Stimulated activated CD4-positive, alpha-beta T cell treated with anti-CD3 and anti-CD28 coated beads, Interleukin-1b, Interleukin-23, amount 100 ng/mL, for 48 hours (primary cell): ENCODE data around the gene SYTL1.
"Not testable (repeated sequence)": the region's sequence is repeated elsewhere in the genome, so short reads cannot be mapped to it uniquely, and the experiment has no call there.

ENCODE experiments used
- DNase-seq: peaks from one replicate; pipeline ENCODE4 v3.0.0-alpha.2; 2020

Gene SYTL1

GRCh38 chr1:27366113-27366410, 24.2 kb downstream of the SYTL1 start:
- DNase-seq: peak; percentile 84

DNA sequence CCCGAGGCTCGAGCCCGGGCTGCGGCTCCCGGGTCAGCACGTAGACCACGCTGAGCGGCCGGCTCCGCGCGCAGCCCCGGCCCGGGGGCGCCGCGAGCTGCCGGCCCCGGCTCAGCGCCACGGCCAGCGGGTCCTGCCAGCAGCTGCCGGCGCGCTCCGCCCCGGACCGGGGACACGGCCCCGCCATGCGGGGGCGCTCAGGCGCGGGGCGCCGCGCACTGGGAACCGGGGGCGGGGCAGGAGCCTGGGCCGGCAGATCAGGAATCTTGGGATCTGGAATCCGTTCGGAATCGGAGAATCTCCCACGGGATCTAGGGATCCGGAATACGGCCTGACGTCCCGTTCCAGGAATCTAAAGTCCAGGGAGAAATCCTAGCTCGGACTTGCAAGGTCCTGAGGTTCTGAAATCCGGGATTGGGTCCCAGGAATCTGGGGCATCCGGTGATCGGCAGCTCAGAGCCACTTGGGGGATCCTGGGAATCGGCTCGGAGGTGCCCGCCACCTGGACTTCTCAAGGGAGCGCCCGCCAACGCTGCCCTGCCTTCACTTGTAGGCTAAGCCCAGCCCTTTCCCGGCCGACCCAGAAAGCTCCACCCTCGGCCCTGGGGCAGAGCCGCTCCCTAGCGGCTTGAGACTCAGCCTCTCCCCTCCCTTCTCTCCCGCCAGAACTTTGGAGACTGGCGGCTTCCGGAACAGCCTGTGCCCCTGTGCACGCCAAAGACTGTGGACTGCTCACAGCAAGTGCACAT, 24.8 kb downstream of the SYTL1 start, which contains the start of gene MAP3K6:
MAP3K6 (minus strand) TSS at position 551 of the 749 bp plus-strand sequence; CDS start at position 187, 364 bp downstream.
- peak; percentile 65 for DNase-seq

- no peak for DNase-seq
These were observed 25.4 kb downstream of the SYTL1 start for GRCh38 chr1:27367160-27367650.

- no peak for DNase-seq
These were observed 27.2 kb downstream of the SYTL1 start for GRCh38 chr1:27368869-27369582.

DNA sequence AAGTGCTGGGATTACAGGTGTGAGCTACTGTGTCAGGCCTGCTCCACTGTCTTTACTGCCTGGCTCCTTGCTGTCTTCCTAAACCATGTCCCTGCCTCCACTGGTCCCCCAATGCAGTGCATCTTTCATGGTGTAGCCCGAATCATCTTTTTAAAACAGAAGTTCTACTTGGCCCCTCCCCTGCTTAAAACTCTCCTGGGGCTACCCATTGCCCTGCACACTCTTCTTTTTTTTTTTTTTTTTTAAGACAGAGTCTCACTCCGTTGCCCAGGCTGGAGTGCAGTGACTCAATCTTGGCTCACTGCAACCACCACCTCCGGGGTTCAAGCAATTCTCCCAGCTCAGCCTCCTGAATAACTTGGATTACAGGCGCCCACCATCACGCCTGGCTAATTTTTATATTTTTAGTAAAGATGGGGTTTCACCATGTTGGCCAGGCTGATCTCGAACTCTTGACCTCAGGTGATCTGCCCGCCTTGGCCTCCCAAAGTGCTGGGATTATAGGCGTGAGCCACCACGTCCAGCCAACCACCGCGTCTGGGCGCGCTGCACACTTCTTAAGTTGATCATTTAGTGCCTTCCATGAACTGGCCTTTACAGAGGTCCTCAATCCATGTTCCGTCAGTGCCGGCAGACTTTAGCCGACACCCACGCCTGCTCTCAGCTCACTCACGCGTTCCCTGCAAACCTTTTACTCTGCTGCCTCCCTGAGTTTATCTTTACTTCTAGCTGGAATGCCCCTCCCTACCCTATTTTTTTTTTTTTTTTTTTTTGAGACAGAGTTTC, 30.4 kb downstream of the SYTL1 start:
- DNase-seq: no peak

DNA sequence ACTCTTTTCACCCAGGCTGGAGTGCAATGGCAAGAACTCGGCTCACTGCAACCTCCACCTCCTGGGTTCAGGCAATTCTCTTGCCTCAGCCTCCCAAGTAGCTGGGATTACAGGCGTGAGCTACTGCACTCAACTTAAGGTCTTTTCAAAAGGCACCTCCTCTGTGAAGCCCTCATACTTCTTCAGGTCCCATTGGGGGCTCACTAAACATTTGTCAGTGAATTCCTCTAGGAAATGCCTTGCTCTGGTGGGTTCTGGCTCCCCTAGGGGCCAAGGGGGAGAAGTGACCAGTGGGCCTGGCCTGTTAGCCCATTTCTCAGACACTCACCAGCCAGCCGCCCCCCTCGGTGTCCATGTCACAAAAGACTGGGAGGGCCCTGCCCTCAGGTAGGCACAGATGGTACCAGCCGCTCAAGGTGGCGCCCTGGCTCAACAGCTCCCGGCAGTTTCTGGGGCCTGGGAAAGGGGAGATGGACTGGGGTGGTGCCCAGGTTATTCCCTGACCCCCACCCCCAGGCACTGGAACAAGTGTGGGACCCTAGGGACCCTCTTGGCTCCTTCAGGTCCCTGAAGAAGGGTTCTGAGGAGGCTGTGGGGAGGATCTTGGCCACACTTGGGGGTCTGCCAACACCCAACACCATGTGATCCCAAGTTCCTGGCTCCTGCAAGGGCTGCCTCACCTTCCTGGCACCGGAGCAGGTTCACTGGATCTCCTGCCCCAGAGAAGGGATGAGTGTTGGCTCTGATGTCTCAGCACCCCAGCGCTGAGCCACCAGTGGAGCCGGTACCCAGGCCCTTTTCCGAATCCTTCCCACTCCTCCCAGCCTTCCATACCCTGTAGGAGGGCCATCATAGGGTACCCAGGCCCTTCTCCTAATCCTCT, 31.2 kb downstream of the SYTL1 start:
- no peak for DNase-seq

DNA sequence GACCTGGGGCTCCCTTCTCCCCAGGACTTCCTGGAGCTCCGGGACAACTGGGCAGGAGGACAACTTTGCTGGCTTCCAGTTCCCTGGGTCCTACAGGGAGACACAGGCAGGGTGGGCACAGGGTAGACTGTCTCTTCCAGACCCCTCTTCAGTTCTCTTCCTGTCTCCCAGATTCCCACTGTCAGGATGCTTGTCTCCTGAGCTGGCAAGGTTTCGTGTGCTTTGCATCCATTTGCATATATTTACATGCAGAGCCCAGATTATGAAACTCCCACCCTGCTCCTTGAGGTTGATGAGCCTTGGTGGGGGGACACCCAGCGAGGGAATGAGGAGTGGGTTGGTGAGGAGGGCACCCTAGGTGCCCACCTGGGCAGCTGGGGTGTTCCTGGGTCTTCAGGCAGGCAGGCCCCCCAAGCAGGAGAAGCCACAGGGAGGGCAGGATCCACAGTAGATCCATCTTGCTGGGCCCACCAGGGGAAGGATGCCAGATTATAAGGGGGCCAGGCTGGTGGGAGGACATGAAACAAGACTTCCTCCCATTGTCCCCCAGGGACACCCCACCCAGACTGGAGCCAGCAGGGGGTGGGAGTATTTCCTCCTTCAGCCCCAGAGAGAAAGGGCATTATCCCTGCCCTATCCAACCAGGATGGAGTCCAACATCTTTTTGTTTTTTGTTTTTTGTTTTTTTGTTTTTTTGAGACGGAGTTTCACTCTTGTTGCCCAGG, 32.7 kb downstream of the SYTL1 start, which contains the start of gene FCN3:
FCN3 (minus strand) TSS at position 463 of the 725 bp plus-strand sequence; CDS start at position 457, 6 bp downstream.
- DNase-seq: no peak

DNA sequence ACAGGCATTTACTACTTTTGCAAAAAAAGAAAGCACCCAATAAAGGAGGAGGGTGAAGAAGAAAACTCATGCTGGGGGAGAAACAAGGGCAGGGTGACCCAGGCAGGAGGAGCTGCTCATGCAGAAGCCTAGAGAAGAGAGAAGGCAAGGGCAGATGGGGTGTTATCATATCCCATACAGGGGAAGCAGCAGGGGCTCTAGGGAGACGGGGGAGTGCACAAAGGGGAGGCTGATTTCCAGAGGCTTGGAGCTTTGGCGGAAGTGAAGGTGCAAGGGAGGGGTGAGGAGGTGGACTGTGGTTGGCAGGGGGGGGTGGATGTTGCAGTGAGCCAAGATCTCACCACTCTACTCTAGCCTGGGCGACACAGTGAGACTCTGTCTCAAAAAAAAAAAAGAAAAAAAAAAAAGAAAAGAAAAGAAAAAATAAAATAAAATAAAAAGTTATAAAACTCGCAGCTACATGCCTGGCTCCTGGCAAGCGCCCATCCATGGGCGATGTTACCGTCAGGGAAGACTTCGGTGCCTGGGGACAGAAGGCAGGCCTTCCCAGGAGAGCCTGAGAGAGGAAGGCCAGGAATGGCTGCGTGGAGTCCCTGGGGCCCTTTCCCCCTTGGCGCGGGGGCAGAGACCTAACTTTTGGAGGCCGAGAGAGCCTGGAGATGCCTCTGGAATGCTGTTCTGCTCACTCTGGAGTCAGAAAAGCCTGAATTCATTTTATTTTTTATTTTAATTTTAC, 36.1 kb downstream of the SYTL1 start:
- DNase-seq: no peak

- no peak for DNase-seq
These were observed 37.8 kb downstream of the SYTL1 start for GRCh38 chr1:27379564-27380122.

GRCh38 chr1:27380224-27380623, 38.4 kb downstream of the SYTL1 start:
- DNase-seq: no peak

- DNase-seq: no peak
These were observed 39.2 kb downstream of the SYTL1 start for GRCh38 chr1:27380766-27381733.

DNA sequence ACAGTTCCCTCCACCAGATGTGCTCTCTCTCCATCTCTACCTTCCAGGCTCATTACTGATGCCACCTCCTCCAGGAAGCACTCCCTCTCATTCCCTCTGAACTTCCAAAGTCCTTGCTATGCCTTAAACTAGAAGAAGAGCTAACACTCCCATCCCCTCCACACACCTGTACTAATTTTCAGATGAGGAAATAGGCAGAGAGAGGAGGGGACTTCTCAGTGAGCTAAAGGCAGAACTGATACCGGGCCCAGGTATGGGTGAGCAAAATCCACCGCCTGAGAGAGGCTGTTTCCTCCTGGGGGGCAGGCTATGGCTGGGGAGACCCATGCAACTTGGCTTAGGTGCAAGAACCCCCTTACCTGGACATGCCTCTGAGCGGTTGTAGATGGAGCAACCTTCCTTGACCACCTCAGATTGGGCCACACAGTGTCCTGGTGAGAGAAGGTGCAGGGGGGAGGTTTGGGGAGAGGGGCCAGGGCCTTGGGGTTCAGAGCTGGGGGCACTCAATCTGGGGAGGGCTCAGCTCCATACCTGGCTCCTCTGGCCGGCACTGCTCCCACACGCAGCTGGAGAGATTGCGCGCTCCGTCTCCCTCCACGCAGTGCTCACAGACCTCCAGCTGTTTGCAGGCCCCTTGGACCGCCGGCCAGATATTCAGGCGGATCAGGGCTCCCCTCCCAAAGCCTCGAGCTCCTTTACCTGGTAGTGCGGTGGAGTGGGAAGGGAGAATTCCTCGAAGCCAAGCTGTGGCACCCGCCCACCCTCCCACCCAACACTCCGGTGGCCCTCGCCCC, 40.3 kb downstream of the SYTL1 start:
- DNase-seq: no peak

- peak; percentile 42 for DNase-seq
These were observed 41.3 kb downstream of the SYTL1 start, which contains the start of gene CD164L2 for GRCh38 chr1:27383039-27383605. Gene CD164L2 (minus strand): TSS chr1:27383333. CDS start chr1:27383239, 94 bp downstream.

GRCh38 chr1:27383661-27384060, 41.8 kb downstream of the SYTL1 start:
- DNase-seq: no peak

DNA sequence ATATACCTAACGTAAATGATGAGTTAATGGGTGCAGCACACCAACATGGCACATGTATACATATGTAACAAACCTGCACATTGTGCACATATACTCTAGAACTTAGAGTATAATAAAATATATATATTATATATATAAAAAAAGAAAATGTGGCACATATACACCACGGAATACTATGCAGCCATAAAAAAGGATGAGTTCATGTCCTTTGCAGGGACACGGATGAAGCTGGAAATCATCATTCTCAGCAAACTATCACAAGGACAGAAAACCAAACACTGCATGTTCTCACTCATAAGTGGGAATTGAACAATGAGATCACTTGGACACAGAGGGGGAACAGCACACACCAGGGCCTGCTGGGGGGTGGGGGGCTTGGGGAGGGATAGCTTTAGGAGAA, 43.0 kb downstream of the SYTL1 start:
- DNase-seq: not testable (repeated sequence)

DNA sequence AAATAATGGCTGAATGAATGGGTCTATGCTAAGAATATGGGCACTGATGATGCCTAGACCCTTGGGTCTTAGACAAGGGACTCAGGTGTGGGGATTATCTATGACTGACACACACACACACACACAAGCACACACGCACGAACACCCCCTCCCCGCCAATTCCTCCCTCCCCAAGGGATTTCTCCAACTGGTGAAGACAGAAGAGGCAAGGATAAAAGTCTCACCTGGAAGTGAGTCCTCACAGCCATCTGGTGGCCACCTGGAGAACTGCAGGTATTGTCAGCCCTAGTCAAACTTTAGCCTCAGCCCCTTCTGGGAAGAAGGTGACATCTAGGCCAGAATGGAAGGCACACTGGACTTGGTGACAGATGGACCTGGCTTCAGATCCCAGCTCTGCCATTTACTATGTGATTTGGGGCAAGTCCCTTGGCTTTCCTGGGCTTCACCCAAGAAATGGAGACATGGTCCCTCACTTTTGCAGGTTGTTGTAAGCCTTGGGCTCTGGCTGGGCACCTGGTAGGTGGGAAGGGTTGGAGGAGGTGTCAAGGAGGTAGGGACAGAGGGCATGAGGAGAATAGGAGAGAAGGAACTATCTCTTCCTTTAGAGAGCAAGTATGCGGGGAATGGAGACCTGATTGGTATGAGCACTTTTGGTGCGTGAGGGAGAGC, 46.6 kb downstream of the SYTL1 start:
- peak; percentile 68 for DNase-seq

GRCh38 chr1:27391511-27392095, 49.8 kb downstream of the SYTL1 start:
- peak; percentile 32 for DNase-seq
